SU-DHL-6 (cell line): ENCODE data around the gene TSNAX.

ENCODE experiments used
- H2AFZ ChIP-seq: fragments of 200-600 bp; sonication (generic); 2 replicates; pipeline ENCODE4 v1.6.1; 2014; ENCODE audit warnings: low read depth, mild to moderate bottlenecking, moderate library complexity, mixed read lengths, antibody characterized with exemption, low read length; ENCODE audit not compliant: severe bottlenecking
- H3F3A ChIP-seq: fragments of 200-600 bp; shearing (Covaris generic); 2 replicates; pipeline ENCODE4 v1.6.0; 2016; ENCODE audit warnings: antibody characterized with exemption, mild to moderate bottlenecking; ENCODE audit not compliant: insufficient read depth
- H3K27ac ChIP-seq: fragments of 200-600 bp; sonication (generic); 2 replicates; pipeline ENCODE4 v1.5.1; 2016; ENCODE audit warnings: low read depth, mild to moderate bottlenecking, low read length, moderate library complexity, mixed read lengths
- H3K27me3 ChIP-seq: fragments of 200-600 bp; sonication (generic), shearing (Covaris generic); 2 replicates; pipeline ENCODE4 v1.6.0; 2014; ENCODE audit warnings: mild to moderate bottlenecking, low read length
- H3K36me3 ChIP-seq: fragments of 200-600 bp; sonication (generic); 2 replicates; pipeline ENCODE4 v1.6.1; 2014; ENCODE audit warnings: mild to moderate bottlenecking, low read length, mixed read lengths
- H3K4me2 ChIP-seq: fragments of 300-600, 200-600 bp; shearing (Covaris generic), sonication (generic); 2 replicates; pipeline ENCODE4 v1.6.0; 2014; ENCODE audit warnings: low read length, low read depth, mild to moderate bottlenecking; ENCODE audit not compliant: poor library complexity, severe bottlenecking
- H3K4me3 ChIP-seq: fragments of 200-600 bp; sonication (generic); 2 replicates; pipeline ENCODE4 v1.5.1; 2014; ENCODE audit warnings: antibody characterized with exemption, low read length, mild to moderate bottlenecking, mixed read lengths; ENCODE audit not compliant: insufficient read depth, poor library complexity, severe bottlenecking
- H3K79me2 ChIP-seq: fragments of 200-600 bp; sonication (generic); 2 replicates; pipeline ENCODE4 v1.6.1; 2014; ENCODE audit warnings: mild to moderate bottlenecking, low read length, moderate library complexity; ENCODE audit not compliant: insufficient read depth
- H3K9ac ChIP-seq: fragments of 200-600 bp; sonication (generic); 2 replicates; pipeline ENCODE4 v1.7.0; 2014; ENCODE audit warnings: mild to moderate bottlenecking, low read length
- H3K9me2 ChIP-seq: fragments of 200-600 bp; sonication (generic); replicated peaks from 2 replicates; pipeline ENCODE4 v1.6.1; 2014; ENCODE audit warnings: low read length; ENCODE audit not compliant: insufficient read depth
- H3K9me3 ChIP-seq: fragments of 200-600 bp; sonication (generic); 2 replicates; pipeline ENCODE4 v1.6.1; 2014; ENCODE audit warnings: low read length, mixed read lengths; ENCODE audit not compliant: insufficient read depth
- H4K20me1 ChIP-seq: fragments of 200-600 bp; sonication (generic); 2 replicates; pipeline ENCODE4 v1.6.1; 2014; ENCODE audit warnings: low read depth, mild to moderate bottlenecking, antibody characterized with exemption, low read length, moderate library complexity, mixed read lengths
- CTCF ChIP-seq: fragments of 200-600 bp; sonication (generic); IDR thresholded peaks from one replicate; pipeline ENCODE4 v1.5.1; 2017; ENCODE audit warnings: antibody characterized with exemption, mild to moderate bottlenecking, low read length, moderate library complexity; ENCODE audit not compliant: insufficient read depth, poor library complexity, severe bottlenecking
- EZH2phosphoT487 ChIP-seq: fragments of 200-600 bp; sonication (generic), shearing (Covaris generic); conservative IDR thresholded peaks from 2 replicates; pipeline ENCODE4 v1.6.1; 2018; ENCODE audit warnings: mild to moderate bottlenecking, antibody characterized with exemption, low read length, moderate library complexity, mixed read lengths

The TSNAX gene

GRCh38 chr1:231594123-231594522 lies 65.7 kb downstream of the TSNAX start:
- H3K9ac ChIP-seq = no peak overlapping the region
- H3F3A ChIP-seq = no peaks in the 10 kb centered on the region
- H3K27me3 ChIP-seq = no peaks in the 10 kb centered on the region
- H3K36me3 ChIP-seq = no peaks in the 10 kb centered on the region
- H3K4me3 ChIP-seq = no peak overlapping the region
- TF ChIP-seq CTCF (no peak), EZH2phosphoT487 (no peak)
- H3K9me3 ChIP-seq = no peaks in the 10 kb centered on the region
- no peaks in the 10 kb centered on the region for H3K9me2 ChIP-seq
- H3K4me2 ChIP-seq = no peak overlapping the region
- no peaks in the 10 kb centered on the region for H4K20me1 ChIP-seq
- no peaks in the 10 kb centered on the region for H3K79me2 ChIP-seq
- H3K27ac ChIP-seq = no peak overlapping the region
- H2AFZ ChIP-seq = no peak overlapping the region

GRCh38 chr1:231594749-231595148 lies 66.3 kb downstream of the TSNAX start:
- H3K4me3 ChIP-seq = no peak overlapping the region

GRCh38 chr1:231596337-231596791 lies 67.9 kb downstream of the TSNAX start:
- no peak for TF ChIP-seq EZH2phosphoT487
- no peak for TF ChIP-seq CTCF
- Histone ChIP-seq H3K79me2 (no peaks in the 10 kb centered on the region), H3K27me3 (no peaks in the 10 kb centered on the region), H2AFZ (no peak overlapping the region), H3K27ac (no peak overlapping the region), H4K20me1 (no peaks in the 10 kb centered on the region), H3F3A (no peaks in the 10 kb centered on the region), H3K4me3 (no peak overlapping the region), H3K9me2 (no peaks in the 10 kb centered on the region), H3K4me2 (no peak overlapping the region), H3K36me3 (no peaks in the 10 kb centered on the region), H3K9ac (no peak overlapping the region), H3K9me3 (no peaks in the 10 kb centered on the region)

More at GRCh38 chr1:231594749-231595148, 66.3 kb downstream of the TSNAX start:
- H3K9ac ChIP-seq = no peak overlapping the region
- H3K27ac ChIP-seq = no peak overlapping the region
- H3K79me2 ChIP-seq = no peaks in the 10 kb centered on the region
- H2AFZ ChIP-seq = no peak overlapping the region
- no peaks in the 10 kb centered on the region for H3K36me3 ChIP-seq
- TF ChIP-seq CTCF = no peak
- no peak for TF ChIP-seq EZH2phosphoT487
- H3K9me3 ChIP-seq = no peaks in the 10 kb centered on the region
- no peaks in the 10 kb centered on the region for H3K9me2 ChIP-seq
- no peak overlapping the region for H3K4me2 ChIP-seq
- no peaks in the 10 kb centered on the region for H3K27me3 ChIP-seq
- H3F3A ChIP-seq = no peaks in the 10 kb centered on the region
- H4K20me1 ChIP-seq = no peaks in the 10 kb centered on the region

- Histone ChIP-seq H3K36me3 (no peaks in the 10 kb centered on the region), H3K9me2 (no peaks in the 10 kb centered on the region), H3K27me3 (no peaks in the 10 kb centered on the region), H3K27ac (no peak overlapping the region), H3K4me2 (no peak overlapping the region), H3F3A (no peaks in the 10 kb centered on the region), H3K9me3 (no peaks in the 10 kb centered on the region), H3K4me3 (no peak overlapping the region), H4K20me1 (no peaks in the 10 kb centered on the region), H3K9ac (no peak overlapping the region), H3K79me2 (no peaks in the 10 kb centered on the region), H2AFZ (no peak overlapping the region)
- no peak for TF ChIP-seq CTCF
These were observed 69.5 kb downstream of the TSNAX start for GRCh38 chr1:231597971-231598370.
